A673 (cell line): ENCODE measurements around the gene POU2F2. TPM values are rescaled to one million over a fixed set of nuclear protein-coding genes. Genes with fewer than 3 reads are reported as not detected.

ENCODE experiments used
- BruUV-seq: library from RNA; stranded (reverse); fragments of 400-500 nt; replicated peaks from 2 replicates; lab custom pipeline; 2021; lab: Mats Ljungman, UMichigan
- CTCF ChIA-PET: fragments of 300-600 bp; sonication (Branson Sonifier 250); formaldehyde crosslinking; loops from one replicate; lab custom pipeline; 2022; ENCODE audit warnings: antibody characterized with exemption; lab: Charles Lee
- POLR2A ChIA-PET: fragments of 300-600 bp; sonication (Branson Sonifier 250); formaldehyde crosslinking; loops from one replicate; lab custom pipeline; 2022; ENCODE audit warnings: antibody characterized with exemption; ENCODE audit not compliant: low non-redundant PET; lab: Charles Lee
- DNase-seq: peaks from one replicate; pipeline ENCODE4 v3.0.0-alpha.2; 2015; ENCODE audit warnings: low spot score
- H3K27ac ChIP-seq: fragments of 200-600 bp; sonication (generic); 2 replicates; pipeline ENCODE4 v1.5.1; 2016; ENCODE audit warnings: mixed run types, low read depth, mild to moderate bottlenecking, mixed read lengths, antibody characterized with exemption, low read length; ENCODE audit not compliant: poor library complexity, severe bottlenecking
- H3K27me3 ChIP-seq: fragments of 200-600 bp; sonication (generic); replicated peaks from 2 replicates; pipeline ENCODE4 v1.6.1; 2017; ENCODE audit warnings: mixed run types, low read depth, mild to moderate bottlenecking, mixed read lengths, antibody characterized with exemption, low read length; ENCODE audit not compliant: insufficient read depth, poor library complexity
- H3K36me3 ChIP-seq: fragments of 200-600 bp; sonication (generic); 2 replicates; pipeline ENCODE4 v1.6.1; 2016; ENCODE audit warnings: mixed run types, mild to moderate bottlenecking, mixed read lengths, antibody characterized with exemption, low read length; ENCODE audit not compliant: insufficient read depth, poor library complexity, severe bottlenecking
- H3K4me1 ChIP-seq: fragments of 200-600 bp; sonication (generic); 2 replicates; pipeline ENCODE4 v1.6.1; 2017; ENCODE audit warnings: mixed run types, mild to moderate bottlenecking, mixed read lengths, antibody characterized with exemption, low read length; ENCODE audit not compliant: insufficient read depth, poor library complexity, severe bottlenecking
- H3K4me3 ChIP-seq: fragments of 200-600 bp; sonication (generic); 2 replicates; pipeline ENCODE4 v1.5.1; 2016; ENCODE audit warnings: low read depth, mixed run types, mild to moderate bottlenecking, mixed read lengths, low read length; ENCODE audit not compliant: poor library complexity, severe bottlenecking
- H3K9me3 ChIP-seq: fragments of 200-600 bp; sonication (generic); 2 replicates; pipeline ENCODE4 v1.6.1; 2016; ENCODE audit warnings: mixed run types, low read depth, mild to moderate bottlenecking, mixed read lengths, antibody characterized with exemption, low read length; ENCODE audit not compliant: poor library complexity, severe bottlenecking
- EZH2 ChIP-seq: fragments of 200-600 bp; sonication (generic); IDR thresholded peaks from 2 replicates; pipeline ENCODE4 v1.6.1; 2017; ENCODE audit warnings: borderline replicate concordance, low read depth, mild to moderate bottlenecking, mixed read lengths, antibody characterized with exemption, low read length; ENCODE audit not compliant: poor library complexity, severe bottlenecking
- intact Hi-C: fragments of 100-400 bp; cut with micrococcal nuclease; formaldehyde crosslinking; loops from one replicate; pipeline ENCODE4 v1.10.0; 2022; ENCODE audit not compliant: unreplicated experiment
- total RNA-seq: library from RNA; stranded (reverse); gene quantifications from 2 replicates; pipeline ENCODE4 v1.2.3, GENCODE V29; 2021
- TF ChIP-seq, protein P1 (sequence below): fragments of 300-800, 200-600 bp; sonication (generic); conservative IDR thresholded peaks from 2 replicates; pipeline ENCODE4 v1.5.1; 2017; ENCODE audit warnings: low read depth, mild to moderate bottlenecking, antibody characterized with exemption, low read length, moderate library complexity, mixed read lengths

Gene POU2F2
- total RNA-seq, 1 experiment from 2014 or later, result 2.5 TPM

DNA sequence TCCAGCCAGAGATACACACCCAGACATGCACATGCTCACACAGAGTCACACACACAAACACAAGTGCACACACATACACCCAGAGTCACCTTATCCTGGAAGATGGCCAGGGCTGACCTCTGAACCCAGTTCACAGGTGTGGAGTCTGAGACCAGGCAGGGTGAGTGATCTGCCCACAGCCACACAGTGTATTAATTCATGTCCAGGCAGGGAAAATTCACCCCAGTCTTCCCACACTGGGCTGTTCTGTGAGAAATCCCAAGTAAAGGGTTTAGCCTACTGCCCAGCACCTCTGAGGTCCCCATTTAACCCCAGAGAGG is 2.0 kb downstream of the POU2F2 start:
- intact Hi-C loops, result no loop called here
- BruUV-seq, result no TSS peak
- no peaks in the 10 kb centered on the region for H3K9me3 ChIP-seq
- H3K4me3 ChIP-seq, result no peak overlapping the region
- POLR2A ChIA-PET, result no interaction called here
- H3K4me1 ChIP-seq, result peaks cover 8% of the 10 kb centered on the region
- TF ChIP-seq, protein P1, sequence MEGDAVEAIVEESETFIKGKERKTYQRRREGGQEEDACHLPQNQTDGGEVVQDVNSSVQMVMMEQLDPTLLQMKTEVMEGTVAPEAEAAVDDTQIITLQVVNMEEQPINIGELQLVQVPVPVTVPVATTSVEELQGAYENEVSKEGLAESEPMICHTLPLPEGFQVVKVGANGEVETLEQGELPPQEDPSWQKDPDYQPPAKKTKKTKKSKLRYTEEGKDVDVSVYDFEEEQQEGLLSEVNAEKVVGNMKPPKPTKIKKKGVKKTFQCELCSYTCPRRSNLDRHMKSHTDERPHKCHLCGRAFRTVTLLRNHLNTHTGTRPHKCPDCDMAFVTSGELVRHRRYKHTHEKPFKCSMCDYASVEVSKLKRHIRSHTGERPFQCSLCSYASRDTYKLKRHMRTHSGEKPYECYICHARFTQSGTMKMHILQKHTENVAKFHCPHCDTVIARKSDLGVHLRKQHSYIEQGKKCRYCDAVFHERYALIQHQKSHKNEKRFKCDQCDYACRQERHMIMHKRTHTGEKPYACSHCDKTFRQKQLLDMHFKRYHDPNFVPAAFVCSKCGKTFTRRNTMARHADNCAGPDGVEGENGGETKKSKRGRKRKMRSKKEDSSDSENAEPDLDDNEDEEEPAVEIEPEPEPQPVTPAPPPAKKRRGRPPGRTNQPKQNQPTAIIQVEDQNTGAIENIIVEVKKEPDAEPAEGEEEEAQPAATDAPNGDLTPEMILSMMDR, result no peak
- no peak for TF ChIP-seq EZH2
- CTCF ChIA-PET, result no interaction called here
- DNase-seq, result no peak
- no peaks in the 10 kb centered on the region for H3K36me3 ChIP-seq
- no peaks in the 10 kb centered on the region for H3K27me3 ChIP-seq
- H3K27ac ChIP-seq, result no peak overlapping the region

- Histone ChIP-seq H3K4me1 (peaks cover 8% of the 10 kb centered on the region), H3K4me3 (no peak overlapping the region), H3K27me3 (no peaks in the 10 kb centered on the region), H3K27ac (no peak overlapping the region), H3K9me3 (no peaks in the 10 kb centered on the region), H3K36me3 (no peaks in the 10 kb centered on the region)
- TF ChIP-seq, protein P1, result no peak
- no peak for TF ChIP-seq EZH2
- no peak for DNase-seq
- POLR2A ChIA-PET, result no interaction called here
- no TSS peak for BruUV-seq
- intact Hi-C loops, result no loop called here
- CTCF ChIA-PET, result no interaction called here
Observed at GRCh38 chr19:42129399-42130253, 2.6 kb downstream of the POU2F2 start.

DNA sequence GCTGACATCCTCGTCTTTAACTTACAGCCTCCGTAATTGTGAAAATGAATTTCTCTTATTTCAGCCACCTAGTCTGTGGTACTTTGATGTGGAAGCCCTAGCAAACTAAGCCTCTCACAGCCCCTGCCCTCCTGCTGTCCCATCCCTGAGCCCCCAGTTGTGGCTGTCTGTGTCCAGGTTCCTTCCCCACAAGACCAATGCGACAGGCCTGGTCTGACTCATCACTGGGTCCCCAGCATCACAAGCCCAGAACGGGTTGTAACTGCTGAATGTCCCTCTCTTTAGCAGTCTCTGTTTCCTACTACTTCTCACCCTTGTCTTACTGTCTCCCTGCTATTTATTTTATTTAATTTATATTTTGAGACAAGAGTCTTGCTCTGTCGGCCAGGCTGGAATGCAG is 5.7 kb downstream of the POU2F2 start:
- TF ChIP-seq, protein P1, result no peak
- no peak for TF ChIP-seq EZH2
- no peak overlapping the region for H3K27ac ChIP-seq
- no peaks in the 10 kb centered on the region for H3K9me3 ChIP-seq
- no peak overlapping the region for H3K4me3 ChIP-seq
- no TSS peak for BruUV-seq
- ChIA-PET CTCF (no interaction called here), POLR2A (no interaction called here)
- peaks cover 5% of the 10 kb centered on the region for H3K4me1 ChIP-seq
- intact Hi-C loops, result no loop called here
- DNase-seq, result no peak
- H3K36me3 ChIP-seq, result no peaks in the 10 kb centered on the region
- no peaks in the 10 kb centered on the region for H3K27me3 ChIP-seq
